GM19025 (cell line): ENCODE measurements around the gene ITSN1.

Experiments used
- ATAC-seq: cut with Tn5 transposase; IDR thresholded peaks from one replicate; pipeline ENCODE4 v1.9.1; 2021; ENCODE audit warnings: mild to moderate bottlenecking, low read depth, moderate library complexity; ENCODE audit not compliant: unreplicated experiment

ITSN1 gene

GRCh38 chr21:33677450-33677849, 35.1 kb downstream of the ITSN1 start:
- ATAC-seq: no peak

- ATAC-seq: no peak
These were observed 38.6 kb downstream of the ITSN1 start for GRCh38 chr21:33680870-33681269.

GRCh38 chr21:33682992-33683627, 40.8 kb downstream of the ITSN1 start:
- ATAC-seq: no peak

- no peak for ATAC-seq
These were observed 41.8 kb downstream of the ITSN1 start for GRCh38 chr21:33684068-33684467.

- ATAC-seq: no peak
These were observed 42.7 kb downstream of the ITSN1 start for GRCh38 chr21:33684923-33685560.

GRCh38 chr21:33685613-33686197, 43.4 kb downstream of the ITSN1 start:
- ATAC-seq: no peak

- no peak for ATAC-seq
These were observed 44.1 kb downstream of the ITSN1 start for GRCh38 chr21:33686386-33686785.

- ATAC-seq: no peak
These were observed 45.3 kb downstream of the ITSN1 start for GRCh38 chr21:33687634-33688033.

- ATAC-seq: no peak
These were observed 46.1 kb downstream of the ITSN1 start for GRCh38 chr21:33688353-33688752.

GRCh38 chr21:33690874-33691273, 48.6 kb downstream of the ITSN1 start:
- no peak for ATAC-seq

GRCh38 chr21:33691945-33692603, 49.8 kb downstream of the ITSN1 start:
- ATAC-seq: no peak

GRCh38 chr21:33695813-33696212, 53.5 kb downstream of the ITSN1 start:
- ATAC-seq: no peak

GRCh38 chr21:33696465-33696864, 54.2 kb downstream of the ITSN1 start:
- no peak for ATAC-seq

GRCh38 chr21:33698087-33698860, 56.0 kb downstream of the ITSN1 start:
- no peak for ATAC-seq

GRCh38 chr21:33699277-33699676, 57.0 kb downstream of the ITSN1 start:
- no peak for ATAC-seq

- no peak for ATAC-seq
These were observed 58.2 kb downstream of the ITSN1 start for GRCh38 chr21:33700491-33700890.

- no peak for ATAC-seq
These were observed 61.7 kb downstream of the ITSN1 start for GRCh38 chr21:33703750-33704606.

GRCh38 chr21:33707846-33708245, 65.5 kb downstream of the ITSN1 start:
- no peak for ATAC-seq

- ATAC-seq: no peak
These were observed 66.6 kb downstream of the ITSN1 start for GRCh38 chr21:33708874-33709273.
